AG04450 (cell line): ENCODE results near the gene HECTD4. TPM values are rescaled to one million over a fixed set of nuclear protein-coding genes. Genes with fewer than 3 reads are reported as not detected.

Source experiments
- CTCF ChIA-PET: fragments of 300-600, 350-600 bp; formaldehyde crosslinking; extraction: SDS; loops from one replicate; lab custom pipeline; 2022; ENCODE audit warnings: antibody characterized with exemption, inconsistent platforms; lab: Charles Lee
- POLR2A ChIA-PET: fragments of 350-600 bp; formaldehyde crosslinking; extraction: SDS; loops from one replicate; lab custom pipeline; 2021; ENCODE audit warnings: antibody characterized with exemption, inconsistent platforms; lab: Yijun Ruan, JAX
- DNase-seq: peaks from one replicate; pipeline ENCODE4 v3.0.0-alpha.2; 2011; ENCODE audit warnings: low read depth, low spot score
- H3K27ac ChIP-seq: one replicate; pipeline ENCODE4 v1.5.1; 2012; ENCODE audit warnings: low read depth, low read length, control low read depth
- H3K27me3 ChIP-seq: one replicate; pipeline ENCODE4 v1.6.0; 2012; ENCODE audit warnings: low read length; ENCODE audit not compliant: control insufficient read depth, insufficient read depth
- H3K4me3 ChIP-seq: 2 replicates; pipeline ENCODE4 v1.5.1; 2011; ENCODE audit warnings: mild to moderate bottlenecking, low read depth, low read length, control low read depth
- H3K9me3 ChIP-seq: 2 replicates; pipeline ENCODE4 v1.5.1; 2012; ENCODE audit warnings: low read length; ENCODE audit not compliant: control insufficient read depth, insufficient read depth
- CTCF ChIP-seq: IDR thresholded peaks from 2 replicates; pipeline ENCODE4 v1.5.1; 2011; ENCODE audit warnings: low read depth, low read length, control low read depth, inconsistent platforms
- polyA plus RNA-seq: library from polyadenylated mRNA; depleted of rRNA; stranded (reverse); fragments of >200 nt; gene quantifications from 2 replicates; pipeline ENCODE4 v1.2.3, GENCODE V29; 2011

HECTD4 gene
- polyA plus RNA-seq, 1 experiment, result 8.6 TPM

GRCh38 chr12:112168561-112168971, 213.7 kb downstream of the HECTD4 start:
- no peaks in the 10 kb centered on the region; the same call in 1 of the 2 replicates for H3K9me3 ChIP-seq
- CTCF ChIA-PET, result no interaction called here
- no peak for TF ChIP-seq CTCF
- POLR2A ChIA-PET, result no interaction called here
- no peak overlapping the region for H3K27ac ChIP-seq
- no peak for DNase-seq
- no peak overlapping the region for H3K4me3 ChIP-seq
- H3K27me3 ChIP-seq, result no peaks in the 10 kb centered on the region

- no peak for DNase-seq
- TF ChIP-seq CTCF, result no peak
- H3K9me3 ChIP-seq, result no peaks in the 10 kb centered on the region; the same call in 1 of the 2 replicates
- ChIA-PET CTCF (no interaction called here), POLR2A (no interaction called here)
- H3K27ac ChIP-seq, result no peak overlapping the region
- no peaks in the 10 kb centered on the region for H3K27me3 ChIP-seq
- H3K4me3 ChIP-seq, result no peak overlapping the region
These were observed 214.3 kb downstream of the HECTD4 start for GRCh38 chr12:112167718-112168525.

GRCh38 chr12:112167031-112167461, 215.2 kb downstream of the HECTD4 start:
- DNase-seq, result no peak
- ChIA-PET CTCF (no interaction called here), POLR2A (no interaction called here)
- Histone ChIP-seq H3K9me3 (no peaks in the 10 kb centered on the region; the same call in 1 of the 2 replicates), H3K27me3 (no peaks in the 10 kb centered on the region), H3K27ac (no peak overlapping the region), H3K4me3 (no peak overlapping the region)
- no peak for TF ChIP-seq CTCF

GRCh38 chr12:112166051-112167015, 215.9 kb downstream of the HECTD4 start:
- DNase-seq, result no peak
- ChIA-PET POLR2A (no interaction called here), CTCF (no interaction called here)
- Histone ChIP-seq H3K27ac (no peak overlapping the region), H3K27me3 (no peaks in the 10 kb centered on the region), H3K4me3 (no peak overlapping the region), H3K9me3 (no peaks in the 10 kb centered on the region; the same call in 1 of the 2 replicates)
- no peak for TF ChIP-seq CTCF
